ENCODE data around the gene PLAAT4. TPM values are rescaled to one million over a fixed set of nuclear protein-coding genes. Genes with fewer than 3 reads are reported as not detected.

The PLAAT4 gene
- total RNA-seq, 1 experiment from 2014 or later = 157 TPM

- Mint-ChIP-seq H3K27ac (ENCODE audit: unreplicated experiment) (no peak overlapping the region), H3K4me1 (ENCODE audit: low read depth, unreplicated experiment) (peaks cover 20% of the 10 kb centered on the region), H3K27me3 (ENCODE audit: unreplicated experiment) (no peaks in the 10 kb centered on the region), H3K9me3 (ENCODE audit: low read depth, unreplicated experiment) (peaks cover 6% of the 10 kb centered on the region), H3K36me3 (ENCODE audit: insufficient read depth, unreplicated experiment) (peaks cover 4% of the 10 kb centered on the region), H3K4me3 (ENCODE audit: low read depth, unreplicated experiment) (no peak overlapping the region)
- intact Hi-C loops (cut with micrococcal nuclease; ENCODE audit: unreplicated experiment) = no loop called here
- no peak for DNase-seq
- TF ChIP-seq, protein P1, sequence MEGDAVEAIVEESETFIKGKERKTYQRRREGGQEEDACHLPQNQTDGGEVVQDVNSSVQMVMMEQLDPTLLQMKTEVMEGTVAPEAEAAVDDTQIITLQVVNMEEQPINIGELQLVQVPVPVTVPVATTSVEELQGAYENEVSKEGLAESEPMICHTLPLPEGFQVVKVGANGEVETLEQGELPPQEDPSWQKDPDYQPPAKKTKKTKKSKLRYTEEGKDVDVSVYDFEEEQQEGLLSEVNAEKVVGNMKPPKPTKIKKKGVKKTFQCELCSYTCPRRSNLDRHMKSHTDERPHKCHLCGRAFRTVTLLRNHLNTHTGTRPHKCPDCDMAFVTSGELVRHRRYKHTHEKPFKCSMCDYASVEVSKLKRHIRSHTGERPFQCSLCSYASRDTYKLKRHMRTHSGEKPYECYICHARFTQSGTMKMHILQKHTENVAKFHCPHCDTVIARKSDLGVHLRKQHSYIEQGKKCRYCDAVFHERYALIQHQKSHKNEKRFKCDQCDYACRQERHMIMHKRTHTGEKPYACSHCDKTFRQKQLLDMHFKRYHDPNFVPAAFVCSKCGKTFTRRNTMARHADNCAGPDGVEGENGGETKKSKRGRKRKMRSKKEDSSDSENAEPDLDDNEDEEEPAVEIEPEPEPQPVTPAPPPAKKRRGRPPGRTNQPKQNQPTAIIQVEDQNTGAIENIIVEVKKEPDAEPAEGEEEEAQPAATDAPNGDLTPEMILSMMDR (IDR thresholded peaks at IDR 0.05; ENCODE audit: unreplicated experiment) = no peak
- CTCF ChIA-PET = no interaction called here
- BruUV-seq (replicated peaks) = no TSS peak
These were observed 33.1 kb upstream of the PLAAT4 start for GRCh38 chr11:63503492-63503891.

GRCh38 chr11:63504054-63504453, 32.6 kb upstream of the PLAAT4 start:
- CTCF ChIA-PET = no interaction called here
- intact Hi-C loops (cut with micrococcal nuclease; ENCODE audit: unreplicated experiment) = no loop called here
- Mint-ChIP-seq H3K4me1 (ENCODE audit: low read depth, unreplicated experiment) (peaks cover 20% of the 10 kb centered on the region), H3K36me3 (ENCODE audit: insufficient read depth, unreplicated experiment) (no peaks in the 10 kb centered on the region), H3K4me3 (ENCODE audit: low read depth, unreplicated experiment) (no peak overlapping the region), H3K9me3 (ENCODE audit: low read depth, unreplicated experiment) (peaks cover 3% of the 10 kb centered on the region), H3K27me3 (ENCODE audit: unreplicated experiment) (no peaks in the 10 kb centered on the region), H3K27ac (ENCODE audit: unreplicated experiment) (no peak overlapping the region)
- TF ChIP-seq, protein P1 (IDR thresholded peaks at IDR 0.05; ENCODE audit: unreplicated experiment) = no peak
- no peak for DNase-seq
- no TSS peak for BruUV-seq (replicated peaks)

DNA sequence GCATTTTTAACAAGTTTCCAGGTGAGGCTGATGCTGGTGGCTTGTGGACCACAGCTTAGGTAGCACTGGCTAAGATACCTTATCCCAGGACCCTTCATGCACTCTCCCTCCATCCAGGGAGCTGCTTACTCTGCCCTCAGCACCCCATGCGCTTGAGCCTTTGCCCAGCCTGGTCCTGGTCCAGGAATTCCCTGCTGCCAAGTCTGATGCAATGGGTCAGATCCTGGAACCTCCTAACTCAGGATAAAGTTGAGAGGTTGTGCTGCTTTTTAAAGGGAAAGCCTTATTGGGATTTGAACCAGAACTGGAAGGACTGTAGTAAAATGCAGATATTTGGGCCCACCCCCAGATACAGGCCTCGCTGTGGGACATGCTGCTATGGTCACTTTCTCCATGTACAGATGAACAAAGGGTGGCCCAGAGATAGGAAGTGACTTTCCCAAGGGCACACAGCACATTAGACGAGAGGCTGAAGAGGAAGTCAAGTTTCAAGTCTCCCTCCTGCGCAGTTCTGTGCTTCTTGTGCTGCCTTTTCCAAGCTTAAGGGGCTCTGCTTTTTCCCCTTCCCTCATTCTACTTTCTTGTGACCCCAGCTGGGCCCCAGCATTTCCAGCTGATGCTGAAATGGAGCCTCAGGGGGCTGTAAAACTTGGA, 31.5 kb upstream of the PLAAT4 start:
- intact Hi-C loops (cut with micrococcal nuclease; ENCODE audit: unreplicated experiment) = no loop called here
- CTCF ChIA-PET = interaction anchor here (0.6 kb wide), 1 partner anchor 32 kb away, joined by 6 read pairs; no protein-coding TSS in a partner anchor

DNA sequence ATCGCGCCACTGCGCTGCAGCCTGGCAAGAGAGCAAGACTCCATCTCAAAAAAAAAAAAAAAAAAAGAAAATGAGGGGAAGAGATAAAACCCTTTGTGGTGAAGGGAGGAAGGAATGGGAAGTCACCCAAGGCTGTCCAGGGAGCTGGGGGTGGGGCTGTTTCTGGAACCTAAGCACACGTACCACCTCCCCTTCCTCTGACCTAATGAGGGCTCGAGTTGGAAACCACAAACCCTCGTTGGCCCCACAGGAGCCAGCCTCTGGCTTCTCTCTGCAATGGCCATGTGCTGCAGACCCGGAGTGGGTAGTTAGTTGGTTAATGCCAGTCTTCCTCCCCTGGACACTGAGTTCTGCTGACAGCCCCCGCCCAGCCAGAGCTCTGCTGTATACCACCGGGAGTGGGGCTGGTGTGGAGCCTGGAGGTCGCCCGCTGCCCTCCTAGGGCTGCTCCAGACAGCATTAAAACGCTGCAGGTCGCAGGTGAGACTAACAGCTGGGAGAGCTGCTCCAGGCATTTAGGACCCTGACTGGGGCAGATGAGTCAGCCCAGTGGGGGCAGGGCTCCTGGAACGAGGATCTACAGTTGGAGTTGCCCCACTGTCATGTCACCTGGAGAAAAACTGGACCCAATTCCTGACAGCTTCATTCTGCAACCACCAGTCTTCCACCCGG, 30.6 kb upstream of the PLAAT4 start, which contains the start of gene LGALS12:
TSS of gene LGALS12 (plus strand) at position 228 of the 672 bp plus-strand sequence. CDS start at position 603, 375 bp downstream.
- Mint-ChIP-seq H3K27me3 (ENCODE audit: unreplicated experiment) (no peaks in the 10 kb centered on the region), H3K27ac (ENCODE audit: unreplicated experiment) (no peak within 1 kb of the TSS)

More for the DNA sequence above, 31.5 kb upstream of the PLAAT4 start:
- H3K36me3 Mint-ChIP-seq (ENCODE audit: insufficient read depth, unreplicated experiment) = no peaks in the 10 kb centered on the region
- H3K4me1 Mint-ChIP-seq (ENCODE audit: low read depth, unreplicated experiment) = peaks cover 25% of the 10 kb centered on the region
- no TSS peak for BruUV-seq (replicated peaks)
- TF ChIP-seq, protein P1 (IDR thresholded peaks at IDR 0.05; ENCODE audit: unreplicated experiment) = no peak
- no peaks in the 10 kb centered on the region for H3K27me3 Mint-ChIP-seq (ENCODE audit: unreplicated experiment)
- no peak overlapping the region for H3K4me3 Mint-ChIP-seq (ENCODE audit: low read depth, unreplicated experiment)
- DNase-seq = no peak
- no peaks in the 10 kb centered on the region for H3K9me3 Mint-ChIP-seq (ENCODE audit: low read depth, unreplicated experiment)
- no peak overlapping the region for H3K27ac Mint-ChIP-seq (ENCODE audit: unreplicated experiment)

More for the DNA sequence above, 30.6 kb upstream of the PLAAT4 start, which contains the start of gene LGALS12:
- TF ChIP-seq, protein P1 (IDR thresholded peaks at IDR 0.05; ENCODE audit: unreplicated experiment) = no peak
- CTCF ChIA-PET = interaction anchor here (0.6 to 0.7 kb wide), 2 partner anchors 31 to 301 kb away, joined by 3 to 6 read pairs; no protein-coding TSS in a partner anchor
- no peaks in the 10 kb centered on the region for H3K9me3 Mint-ChIP-seq (ENCODE audit: low read depth, unreplicated experiment)
- H3K36me3 Mint-ChIP-seq (ENCODE audit: insufficient read depth, unreplicated experiment) = no peaks in the 10 kb centered on the region
- intact Hi-C loops (cut with micrococcal nuclease; ENCODE audit: unreplicated experiment) = no loop called here
- BruUV-seq (replicated peaks) = no TSS peak
- peaks cover 35% of the 10 kb centered on the region for H3K4me1 Mint-ChIP-seq (ENCODE audit: low read depth, unreplicated experiment)
- H3K4me3 Mint-ChIP-seq (ENCODE audit: low read depth, unreplicated experiment) = no peak within 1 kb of the TSS
- no peak for DNase-seq
